Measurements from ENCODE around the gene KIAA1328. TPM values are rescaled to one million over a fixed set of nuclear protein-coding genes. Genes with fewer than 3 reads are reported as not detected.

KIAA1328 gene
- total RNA-seq, 4 donors from 2014 or later: 16.1 to 32.0 (median 20.1) TPM

GRCh38 chr18:36811430-36811829 is 17.5 kb upstream of the KIAA1328 start:
- TF ChIP-seq CTCF (IDR thresholded peaks at IDR 0.05) (no peak), POLR2A (IDR thresholded peaks at IDR 0.05) (no peak)
- 50 to 62% methylated on average over 3 of the region's 3 CpGs for WGBS, 2 donors
- intact Hi-C loops (cut with DNase I; ENCODE audit: low total_unique reads): loop anchor here (5.0 kb wide), 1 partner anchor 779 kb away; no protein-coding TSS in a partner anchor
- no peak for DNase-seq (ENCODE audit: low spot score in 2 of 2)
- no peak overlapping the region for H3K4me3 ChIP-seq (ENCODE audit: low read depth, poor library complexity, severe bottlenecking)

- no peak overlapping the region for H3K4me3 ChIP-seq (ENCODE audit: low read depth, poor library complexity, severe bottlenecking)
- TF ChIP-seq CTCF (IDR thresholded peaks at IDR 0.05) (no peak), POLR2A (IDR thresholded peaks at IDR 0.05) (no peak)
- intact Hi-C loops (cut with DNase I; ENCODE audit: low total_unique reads): loop anchor here (5.0 kb wide), 1 partner anchor 780 kb away; no protein-coding TSS in a partner anchor
- no peak for DNase-seq (ENCODE audit: low spot score in 2 of 2)
These were observed 17.0 kb upstream of the KIAA1328 start for GRCh38 chr18:36811955-36812354.

- no peak overlapping the region for H3K4me3 ChIP-seq (ENCODE audit: low read depth, poor library complexity, severe bottlenecking)
- intact Hi-C loops (cut with DNase I; ENCODE audit: low total_unique reads): loop anchor here (5.0 kb wide), 1 partner anchor 780 kb away; no protein-coding TSS in a partner anchor
- DNase-seq (ENCODE audit: low spot score in 2 of 2): no peak
- WGBS, 2 donors: 86 to 87% methylated on average over 3 of the region's 3 CpGs
- TF ChIP-seq POLR2A (IDR thresholded peaks at IDR 0.05) (no peak), CTCF (IDR thresholded peaks at IDR 0.05) (no peak)
These were observed 16.2 kb upstream of the KIAA1328 start for GRCh38 chr18:36812678-36813077.

GRCh38 chr18:36813101-36813775 is 15.7 kb upstream of the KIAA1328 start:
- 86 to 87% methylated on average over 4 of the region's 4 CpGs for WGBS, 2 donors
- intact Hi-C loops (cut with DNase I; ENCODE audit: low total_unique reads): loop anchor here (5.0 kb wide), 1 partner anchor 781 kb away; no protein-coding TSS in a partner anchor
- H3K4me3 ChIP-seq (ENCODE audit: low read depth, poor library complexity, severe bottlenecking): no peak overlapping the region
- TF ChIP-seq POLR2A (IDR thresholded peaks at IDR 0.05) (no peak), CTCF (IDR thresholded peaks at IDR 0.05) (no peak)
- DNase-seq (ENCODE audit: low spot score in 2 of 2): no peak

- WGBS, 2 donors: 90 to 93% methylated on average over 3 of the region's 3 CpGs
- DNase-seq (ENCODE audit: low spot score in 2 of 2): no peak
- TF ChIP-seq CTCF (IDR thresholded peaks at IDR 0.05) (no peak), POLR2A (IDR thresholded peaks at IDR 0.05) (no peak)
- H3K4me3 ChIP-seq (ENCODE audit: low read depth, poor library complexity, severe bottlenecking): no peak overlapping the region
- intact Hi-C loops (cut with DNase I; ENCODE audit: low total_unique reads): loop anchor here (5.0 kb wide), 1 partner anchor 782 kb away; no protein-coding TSS in a partner anchor
These were observed 15.1 kb upstream of the KIAA1328 start for GRCh38 chr18:36813824-36814223.

Measured in lower leg skin (tissue), 4 donors.